Stimulated activated CD8-positive, alpha-beta memory T cell treated with anti-CD3 and anti-CD28 coated beads, Interleukin-7, amount 100 ng/mL, for 48 hours (primary cell): Measurements from ENCODE around the gene SPTLC1.

Source experiments
- DNase-seq, 2 donors: peaks; one replicate each; pipeline ENCODE4 v3.0.0-alpha.2; 2020; ENCODE audit warnings: low read depth in 1 of 2; ENCODE audit errors: extremely low read depth in 1 of 2

The SPTLC1 gene

GRCh38 chr9:91991721-91992341 lies 123.4 kb downstream of the SPTLC1 start:
- no peak for DNase-seq

DNA sequence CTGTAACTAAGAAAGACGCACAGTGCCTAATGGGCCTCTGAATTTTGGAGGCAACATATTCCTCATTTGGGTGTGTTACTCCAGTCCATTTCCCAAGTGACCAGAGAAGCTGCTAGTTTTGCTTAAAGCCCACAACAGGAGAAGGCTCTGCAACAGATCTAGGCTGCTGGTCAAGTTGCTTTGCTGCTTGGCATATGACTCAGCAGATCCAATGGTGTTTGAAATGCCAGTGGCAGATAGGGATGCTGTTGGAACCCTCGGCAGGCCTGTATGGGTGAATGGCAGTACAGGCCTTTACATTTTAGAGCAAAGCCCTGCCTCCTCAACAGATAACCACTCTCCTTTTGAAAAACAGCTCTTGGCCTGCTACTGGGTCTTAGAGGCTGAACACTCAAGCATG lies 129.0 kb downstream of the SPTLC1 start:
- no peak for DNase-seq

GRCh38 chr9:91985692-91986091 lies 129.5 kb downstream of the SPTLC1 start:
- DNase-seq = no peak
